ENCODE measurements around the gene VIPR1. TPM values are rescaled to one million over a fixed set of nuclear protein-coding genes. Genes with fewer than 3 reads are reported as not detected.

The VIPR1 gene
- total RNA-seq, 1 experiment from 2014 or later: 9.4 TPM

DNA sequence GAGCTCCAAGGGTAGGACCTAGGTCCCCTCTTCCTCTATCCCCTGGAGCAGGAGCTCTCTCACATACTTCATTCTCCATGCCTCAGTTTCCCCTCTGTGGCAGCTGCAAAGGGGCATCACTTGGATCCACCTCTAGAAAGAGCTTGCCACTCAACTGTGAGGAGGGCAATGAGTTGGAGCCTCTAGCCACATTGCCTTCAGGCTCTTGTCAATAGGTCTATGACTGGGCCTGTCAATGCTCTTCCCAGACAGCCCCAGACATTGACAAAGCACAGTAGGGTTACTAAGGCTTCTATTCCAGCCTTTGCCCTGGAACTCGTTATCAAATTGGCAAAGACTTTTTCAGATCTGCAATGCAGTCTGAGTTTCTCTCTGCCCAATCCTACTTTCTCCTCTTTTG lies 4.4 kb upstream of the VIPR1 start (continued):
- TF ChIP-seq, protein P1, sequence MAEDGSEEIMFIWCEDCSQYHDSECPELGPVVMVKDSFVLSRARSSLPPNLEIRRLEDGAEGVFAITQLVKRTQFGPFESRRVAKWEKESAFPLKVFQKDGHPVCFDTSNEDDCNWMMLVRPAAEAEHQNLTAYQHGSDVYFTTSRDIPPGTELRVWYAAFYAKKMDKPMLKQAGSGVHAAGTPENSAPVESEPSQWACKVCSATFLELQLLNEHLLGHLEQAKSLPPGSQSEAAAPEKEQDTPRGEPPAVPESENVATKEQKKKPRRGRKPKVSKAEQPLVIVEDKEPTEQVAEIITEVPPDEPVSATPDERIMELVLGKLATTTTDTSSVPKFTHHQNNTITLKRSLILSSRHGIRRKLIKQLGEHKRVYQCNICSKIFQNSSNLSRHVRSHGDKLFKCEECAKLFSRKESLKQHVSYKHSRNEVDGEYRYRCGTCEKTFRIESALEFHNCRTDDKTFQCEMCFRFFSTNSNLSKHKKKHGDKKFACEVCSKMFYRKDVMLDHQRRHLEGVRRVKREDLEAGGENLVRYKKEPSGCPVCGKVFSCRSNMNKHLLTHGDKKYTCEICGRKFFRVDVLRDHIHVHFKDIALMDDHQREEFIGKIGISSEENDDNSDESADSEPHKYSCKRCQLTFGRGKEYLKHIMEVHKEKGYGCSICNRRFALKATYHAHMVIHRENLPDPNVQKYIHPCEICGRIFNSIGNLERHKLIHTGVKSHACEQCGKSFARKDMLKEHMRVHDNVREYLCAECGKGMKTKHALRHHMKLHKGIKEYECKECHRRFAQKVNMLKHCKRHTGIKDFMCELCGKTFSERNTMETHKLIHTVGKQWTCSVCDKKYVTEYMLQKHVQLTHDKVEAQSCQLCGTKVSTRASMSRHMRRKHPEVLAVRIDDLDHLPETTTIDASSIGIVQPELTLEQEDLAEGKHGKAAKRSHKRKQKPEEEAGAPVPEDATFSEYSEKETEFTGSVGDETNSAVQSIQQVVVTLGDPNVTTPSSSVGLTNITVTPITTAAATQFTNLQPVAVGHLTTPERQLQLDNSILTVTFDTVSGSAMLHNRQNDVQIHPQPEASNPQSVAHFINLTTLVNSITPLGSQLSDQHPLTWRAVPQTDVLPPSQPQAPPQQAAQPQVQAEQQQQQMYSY (CRISPR knock-in tag; IDR thresholded peaks at IDR 0.05): no peak
- TF ChIP-seq ETV6 (CRISPR knock-in tag; IDR thresholded peaks at IDR 0.05): no peak

DNA sequence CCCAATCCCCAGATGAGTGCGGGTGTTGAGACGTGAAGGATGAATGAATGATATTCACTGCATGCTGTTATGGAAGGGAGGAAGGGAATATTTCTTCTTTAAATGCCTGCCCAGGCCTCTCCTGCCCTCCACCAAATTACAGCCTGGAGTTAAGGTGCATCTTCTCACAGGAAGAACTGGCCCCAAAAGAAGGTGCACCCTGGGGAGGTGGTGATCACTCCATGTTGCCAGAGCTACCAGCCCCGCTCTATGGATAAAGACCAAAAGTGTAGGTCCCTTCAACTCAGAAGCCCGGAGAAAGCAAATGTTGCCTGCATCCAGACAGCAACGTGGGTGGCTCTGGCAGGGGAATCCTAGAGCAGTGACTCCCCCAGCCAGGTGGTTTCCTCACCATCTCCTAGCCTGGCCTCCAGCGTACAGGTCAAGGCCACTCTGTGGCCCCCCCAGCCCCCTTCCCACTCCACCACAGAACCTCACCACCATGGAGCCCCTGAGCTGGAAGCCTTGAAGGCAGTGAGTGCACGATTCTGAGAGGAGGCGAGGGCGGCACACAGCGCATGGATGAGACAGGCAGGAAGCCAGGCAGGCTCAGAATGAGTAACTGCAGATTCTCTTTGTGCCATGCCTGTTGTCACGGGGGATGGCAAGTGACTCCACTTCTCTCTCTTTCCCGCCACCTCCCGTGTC lies 3.5 kb upstream of the VIPR1 start:
- no peaks in the 10 kb centered on the region for H3K9me3 Mint-ChIP-seq
- H3K36me3 Mint-ChIP-seq: no peaks in the 10 kb centered on the region
- CTCF ChIA-PET: interaction anchor here (0.9 to 1.0 kb wide), 2 partner anchors 55 to 88 kb away, joined by 3 to 4 read pairs; partner anchors contain the start of gene LYZL4
- H3K27me3 Mint-ChIP-seq (ENCODE audit: low read depth): peaks cover 64% of the 10 kb centered on the region
- POLR2A ChIA-PET: no interaction called here
- no peak overlapping the region for H3K4me3 Mint-ChIP-seq
- DNase-seq (ENCODE audit: low spot score) (no peak), ATAC-seq (no peak)
- peaks cover 39% of the 10 kb centered on the region for H3K4me1 Mint-ChIP-seq
- no peak overlapping the region for H3K27ac Mint-ChIP-seq
- TF ChIP-seq SMAD3 (CRISPR knock-in tag; IDR thresholded peaks at IDR 0.05; ENCODE audit: borderline replicate concordance) (no peak), CREB1 (CRISPR knock-in tag; IDR thresholded peaks at IDR 0.05) (no peak), ZNF423 (CRISPR knock-in tag; IDR thresholded peaks at IDR 0.05) (no peak), NR1H2 (CRISPR knock-in tag; IDR thresholded peaks at IDR 0.05) (no peak), MYBL2 (CRISPR knock-in tag; IDR thresholded peaks at IDR 0.05) (no peak)
- TF ChIP-seq, protein P2, sequence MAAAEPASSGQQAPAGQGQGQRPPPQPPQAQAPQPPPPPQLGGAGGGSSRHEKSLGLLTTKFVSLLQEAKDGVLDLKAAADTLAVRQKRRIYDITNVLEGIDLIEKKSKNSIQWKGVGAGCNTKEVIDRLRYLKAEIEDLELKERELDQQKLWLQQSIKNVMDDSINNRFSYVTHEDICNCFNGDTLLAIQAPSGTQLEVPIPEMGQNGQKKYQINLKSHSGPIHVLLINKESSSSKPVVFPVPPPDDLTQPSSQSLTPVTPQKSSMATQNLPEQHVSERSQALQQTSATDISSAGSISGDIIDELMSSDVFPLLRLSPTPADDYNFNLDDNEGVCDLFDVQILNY (CRISPR knock-in tag; IDR thresholded peaks at IDR 0.05): no peak
- TF ChIP-seq, protein P3, sequence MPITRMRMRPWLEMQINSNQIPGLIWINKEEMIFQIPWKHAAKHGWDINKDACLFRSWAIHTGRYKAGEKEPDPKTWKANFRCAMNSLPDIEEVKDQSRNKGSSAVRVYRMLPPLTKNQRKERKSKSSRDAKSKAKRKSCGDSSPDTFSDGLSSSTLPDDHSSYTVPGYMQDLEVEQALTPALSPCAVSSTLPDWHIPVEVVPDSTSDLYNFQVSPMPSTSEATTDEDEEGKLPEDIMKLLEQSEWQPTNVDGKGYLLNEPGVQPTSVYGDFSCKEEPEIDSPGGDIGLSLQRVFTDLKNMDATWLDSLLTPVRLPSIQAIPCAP (CRISPR knock-in tag; IDR thresholded peaks at IDR 0.05): no peak
- TF ChIP-seq, protein P4, sequence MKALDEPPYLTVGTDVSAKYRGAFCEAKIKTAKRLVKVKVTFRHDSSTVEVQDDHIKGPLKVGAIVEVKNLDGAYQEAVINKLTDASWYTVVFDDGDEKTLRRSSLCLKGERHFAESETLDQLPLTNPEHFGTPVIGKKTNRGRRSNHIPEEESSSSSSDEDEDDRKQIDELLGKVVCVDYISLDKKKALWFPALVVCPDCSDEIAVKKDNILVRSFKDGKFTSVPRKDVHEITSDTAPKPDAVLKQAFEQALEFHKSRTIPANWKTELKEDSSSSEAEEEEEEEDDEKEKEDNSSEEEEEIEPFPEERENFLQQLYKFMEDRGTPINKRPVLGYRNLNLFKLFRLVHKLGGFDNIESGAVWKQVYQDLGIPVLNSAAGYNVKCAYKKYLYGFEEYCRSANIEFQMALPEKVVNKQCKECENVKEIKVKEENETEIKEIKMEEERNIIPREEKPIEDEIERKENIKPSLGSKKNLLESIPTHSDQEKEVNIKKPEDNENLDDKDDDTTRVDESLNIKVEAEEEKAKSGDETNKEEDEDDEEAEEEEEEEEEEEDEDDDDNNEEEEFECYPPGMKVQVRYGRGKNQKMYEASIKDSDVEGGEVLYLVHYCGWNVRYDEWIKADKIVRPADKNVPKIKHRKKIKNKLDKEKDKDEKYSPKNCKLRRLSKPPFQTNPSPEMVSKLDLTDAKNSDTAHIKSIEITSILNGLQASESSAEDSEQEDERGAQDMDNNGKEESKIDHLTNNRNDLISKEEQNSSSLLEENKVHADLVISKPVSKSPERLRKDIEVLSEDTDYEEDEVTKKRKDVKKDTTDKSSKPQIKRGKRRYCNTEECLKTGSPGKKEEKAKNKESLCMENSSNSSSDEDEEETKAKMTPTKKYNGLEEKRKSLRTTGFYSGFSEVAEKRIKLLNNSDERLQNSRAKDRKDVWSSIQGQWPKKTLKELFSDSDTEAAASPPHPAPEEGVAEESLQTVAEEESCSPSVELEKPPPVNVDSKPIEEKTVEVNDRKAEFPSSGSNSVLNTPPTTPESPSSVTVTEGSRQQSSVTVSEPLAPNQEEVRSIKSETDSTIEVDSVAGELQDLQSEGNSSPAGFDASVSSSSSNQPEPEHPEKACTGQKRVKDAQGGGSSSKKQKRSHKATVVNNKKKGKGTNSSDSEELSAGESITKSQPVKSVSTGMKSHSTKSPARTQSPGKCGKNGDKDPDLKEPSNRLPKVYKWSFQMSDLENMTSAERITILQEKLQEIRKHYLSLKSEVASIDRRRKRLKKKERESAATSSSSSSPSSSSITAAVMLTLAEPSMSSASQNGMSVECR (CRISPR knock-in tag; IDR thresholded peaks at IDR 0.05; ENCODE audit: borderline replicate concordance): no peak

DNA sequence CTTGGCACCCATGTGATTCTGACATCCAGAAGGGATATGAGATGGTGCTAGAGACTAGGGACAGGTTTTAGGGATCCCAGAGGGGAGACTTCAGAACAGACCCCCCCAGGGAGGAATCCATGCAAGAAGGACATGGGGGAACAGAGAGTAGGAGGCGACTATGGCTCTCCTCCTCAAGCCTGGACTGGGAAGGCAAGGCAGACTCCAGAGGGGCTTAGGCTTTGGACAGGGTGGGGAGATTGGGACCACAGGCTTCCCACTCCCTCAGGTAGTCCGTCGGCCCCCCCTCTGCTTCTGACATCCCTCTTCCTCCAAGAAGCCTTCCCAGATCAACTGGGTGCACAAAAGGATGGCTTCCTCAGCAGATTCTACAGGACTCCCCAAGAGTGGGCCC lies 3.0 kb upstream of the VIPR1 start:
- DNase-seq (ENCODE audit: low spot score) (no peak), ATAC-seq (no peak)
- Mint-ChIP-seq H3K9me3 (no peaks in the 10 kb centered on the region), H3K4me1 (peaks cover 43% of the 10 kb centered on the region), H3K27me3 (ENCODE audit: low read depth) (peaks cover 68% of the 10 kb centered on the region), H3K36me3 (no peaks in the 10 kb centered on the region), H3K27ac (no peak overlapping the region), H3K4me3 (no peak overlapping the region)
- POLR2A ChIA-PET: no interaction called here
- CTCF ChIA-PET: no interaction called here
- TF ChIP-seq SMAD3 (CRISPR knock-in tag; IDR thresholded peaks at IDR 0.05; ENCODE audit: borderline replicate concordance) (no peak), NR1H2 (CRISPR knock-in tag; IDR thresholded peaks at IDR 0.05) (no peak), GRHL2 (CRISPR knock-in tag; IDR thresholded peaks at IDR 0.05; ENCODE audit: insufficient replicate concordance, severe bottlenecking) (no peak), HMGA2 (CRISPR knock-in tag; IDR thresholded peaks at IDR 0.05) (no peak), MYBL2 (CRISPR knock-in tag; IDR thresholded peaks at IDR 0.05) (no peak), ESRRA (CRISPR knock-in tag; IDR thresholded peaks at IDR 0.05; ENCODE audit: borderline replicate concordance) (no peak)
- TF ChIP-seq, protein P5, sequence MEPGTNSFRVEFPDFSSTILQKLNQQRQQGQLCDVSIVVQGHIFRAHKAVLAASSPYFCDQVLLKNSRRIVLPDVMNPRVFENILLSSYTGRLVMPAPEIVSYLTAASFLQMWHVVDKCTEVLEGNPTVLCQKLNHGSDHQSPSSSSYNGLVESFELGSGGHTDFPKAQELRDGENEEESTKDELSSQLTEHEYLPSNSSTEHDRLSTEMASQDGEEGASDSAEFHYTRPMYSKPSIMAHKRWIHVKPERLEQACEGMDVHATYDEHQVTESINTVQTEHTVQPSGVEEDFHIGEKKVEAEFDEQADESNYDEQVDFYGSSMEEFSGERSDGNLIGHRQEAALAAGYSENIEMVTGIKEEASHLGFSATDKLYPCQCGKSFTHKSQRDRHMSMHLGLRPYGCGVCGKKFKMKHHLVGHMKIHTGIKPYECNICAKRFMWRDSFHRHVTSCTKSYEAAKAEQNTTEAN (CRISPR knock-in tag; IDR thresholded peaks at IDR 0.05): no peak
- TF ChIP-seq, protein P6, sequence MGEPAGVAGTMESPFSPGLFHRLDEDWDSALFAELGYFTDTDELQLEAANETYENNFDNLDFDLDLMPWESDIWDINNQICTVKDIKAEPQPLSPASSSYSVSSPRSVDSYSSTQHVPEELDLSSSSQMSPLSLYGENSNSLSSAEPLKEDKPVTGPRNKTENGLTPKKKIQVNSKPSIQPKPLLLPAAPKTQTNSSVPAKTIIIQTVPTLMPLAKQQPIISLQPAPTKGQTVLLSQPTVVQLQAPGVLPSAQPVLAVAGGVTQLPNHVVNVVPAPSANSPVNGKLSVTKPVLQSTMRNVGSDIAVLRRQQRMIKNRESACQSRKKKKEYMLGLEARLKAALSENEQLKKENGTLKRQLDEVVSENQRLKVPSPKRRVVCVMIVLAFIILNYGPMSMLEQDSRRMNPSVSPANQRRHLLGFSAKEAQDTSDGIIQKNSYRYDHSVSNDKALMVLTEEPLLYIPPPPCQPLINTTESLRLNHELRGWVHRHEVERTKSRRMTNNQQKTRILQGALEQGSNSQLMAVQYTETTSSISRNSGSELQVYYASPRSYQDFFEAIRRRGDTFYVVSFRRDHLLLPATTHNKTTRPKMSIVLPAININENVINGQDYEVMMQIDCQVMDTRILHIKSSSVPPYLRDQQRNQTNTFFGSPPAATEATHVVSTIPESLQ (CRISPR knock-in tag; IDR thresholded peaks at IDR 0.05): no peak
- TF ChIP-seq, protein P7, sequence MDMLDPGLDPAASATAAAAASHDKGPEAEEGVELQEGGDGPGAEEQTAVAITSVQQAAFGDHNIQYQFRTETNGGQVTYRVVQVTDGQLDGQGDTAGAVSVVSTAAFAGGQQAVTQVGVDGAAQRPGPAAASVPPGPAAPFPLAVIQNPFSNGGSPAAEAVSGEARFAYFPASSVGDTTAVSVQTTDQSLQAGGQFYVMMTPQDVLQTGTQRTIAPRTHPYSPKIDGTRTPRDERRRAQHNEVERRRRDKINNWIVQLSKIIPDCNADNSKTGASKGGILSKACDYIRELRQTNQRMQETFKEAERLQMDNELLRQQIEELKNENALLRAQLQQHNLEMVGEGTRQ (CRISPR knock-in tag; IDR thresholded peaks at IDR 0.05): no peak
